SK-N-DZ (cell line): Measurements from ENCODE around the gene KLHL26.

Source experiments
- DNase-seq: peaks from one replicate; pipeline ENCODE4 v3.0.0-alpha.2; 2015; ENCODE audit warnings: low spot score

Gene KLHL26

DNA sequence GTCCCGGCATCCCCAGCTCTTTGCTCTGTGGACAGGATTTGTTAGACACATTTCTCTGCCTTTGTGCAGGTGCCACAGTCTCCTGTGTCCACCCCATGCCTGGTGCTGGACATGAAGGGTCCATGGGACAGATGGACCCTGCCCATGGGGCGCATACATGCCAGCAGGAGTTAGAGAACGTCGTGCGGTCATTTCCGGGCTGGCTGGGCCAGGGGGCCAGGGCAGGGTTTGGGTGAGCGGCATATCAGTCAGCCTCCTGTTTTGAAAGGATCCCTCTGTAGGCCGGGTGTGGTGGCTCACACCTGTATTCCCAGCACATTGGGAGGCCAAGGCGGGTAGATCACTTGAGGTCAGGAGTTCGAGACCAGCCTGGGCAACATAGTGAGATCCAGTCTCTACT is 11.0 kb downstream of the KLHL26 start:
- DNase-seq: no peak

DNA sequence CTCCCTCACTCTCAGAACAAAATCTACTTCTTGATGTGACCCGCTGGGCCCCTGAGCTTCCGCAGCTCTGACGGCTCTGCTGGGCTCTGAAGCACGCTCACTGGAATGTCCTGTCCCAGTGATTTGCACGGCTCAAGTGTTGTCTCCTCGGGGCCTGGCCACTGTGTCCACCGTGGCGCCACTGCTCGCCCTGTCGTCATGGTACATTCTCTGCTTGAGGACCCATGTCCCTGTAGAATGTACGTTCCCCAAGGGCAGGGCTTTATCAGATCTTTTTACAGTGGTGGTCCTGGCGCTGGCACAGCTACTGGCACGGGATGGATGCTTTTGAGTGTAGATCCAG is 12.1 kb downstream of the KLHL26 start:
- no peak for DNase-seq

GRCh38 chr19:18649371-18650020 is 12.7 kb downstream of the KLHL26 start:
- no peak for DNase-seq

- no peak for DNase-seq
Measured at GRCh38 chr19:18650021-18650390, 13.2 kb downstream of the KLHL26 start.

GRCh38 chr19:18650468-18651041 is 13.7 kb downstream of the KLHL26 start:
- DNase-seq: no peak

DNA sequence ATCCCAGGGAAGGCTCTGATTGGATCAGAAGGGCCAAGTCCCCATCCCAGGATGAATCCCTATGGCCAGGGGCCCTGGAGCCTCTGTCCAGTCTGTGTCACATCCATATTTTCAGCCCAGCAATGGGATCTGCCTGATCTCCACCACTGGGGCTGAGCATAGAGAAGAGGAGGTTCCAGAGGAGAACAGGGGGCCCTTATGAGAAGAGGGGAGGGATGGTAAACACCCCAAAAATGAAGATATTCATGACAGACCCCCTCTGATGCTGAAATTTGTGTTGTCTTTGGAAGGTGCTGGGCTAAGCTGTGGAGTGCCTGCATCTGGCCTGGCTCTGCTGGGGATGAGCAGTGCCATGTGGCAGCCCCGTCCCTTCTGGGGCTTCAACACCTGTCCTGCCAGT is 14.5 kb downstream of the KLHL26 start:
- no peak for DNase-seq

DNA sequence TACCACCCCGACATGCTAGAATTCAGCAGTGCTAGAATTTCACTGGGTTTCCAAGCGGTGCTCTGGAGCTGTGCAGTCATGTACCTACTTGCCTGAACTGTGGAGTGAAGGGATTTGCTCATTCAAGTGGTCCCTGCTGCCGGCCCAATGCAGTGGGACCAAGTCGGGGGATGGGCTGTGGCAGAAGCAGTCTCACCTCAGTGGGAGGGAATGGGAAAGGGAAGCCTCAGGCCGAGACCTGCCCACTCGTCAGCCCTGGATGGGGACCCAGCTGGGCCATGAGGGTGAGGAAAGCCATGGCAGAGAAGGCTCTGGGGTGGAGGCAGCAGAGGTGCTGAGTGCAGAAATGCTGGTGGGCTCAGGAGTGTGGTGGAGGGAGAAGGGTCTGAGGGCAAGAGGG is 14.9 kb downstream of the KLHL26 start:
- no peak for DNase-seq

DNA sequence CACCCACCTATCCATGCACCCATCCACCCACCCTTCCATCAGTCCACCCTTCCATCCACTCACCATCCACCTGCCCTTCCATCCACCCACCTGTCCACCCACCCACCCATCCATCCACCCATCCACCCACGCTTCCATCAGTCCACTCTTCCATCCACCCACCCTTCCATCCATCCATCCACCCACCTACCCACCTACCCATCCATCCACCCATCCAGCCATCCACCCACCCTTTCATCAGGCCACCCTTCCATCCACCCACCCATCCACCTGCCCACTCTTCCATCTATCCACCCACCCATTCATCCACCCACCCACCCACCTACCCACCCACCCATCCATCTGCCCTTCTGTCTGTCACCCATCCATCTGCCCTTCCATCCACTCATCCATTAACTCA is 17.0 kb downstream of the KLHL26 start:
- DNase-seq: no peak

- no peak for DNase-seq
Measured at GRCh38 chr19:18654469-18654868, 17.6 kb downstream of the KLHL26 start.

DNA sequence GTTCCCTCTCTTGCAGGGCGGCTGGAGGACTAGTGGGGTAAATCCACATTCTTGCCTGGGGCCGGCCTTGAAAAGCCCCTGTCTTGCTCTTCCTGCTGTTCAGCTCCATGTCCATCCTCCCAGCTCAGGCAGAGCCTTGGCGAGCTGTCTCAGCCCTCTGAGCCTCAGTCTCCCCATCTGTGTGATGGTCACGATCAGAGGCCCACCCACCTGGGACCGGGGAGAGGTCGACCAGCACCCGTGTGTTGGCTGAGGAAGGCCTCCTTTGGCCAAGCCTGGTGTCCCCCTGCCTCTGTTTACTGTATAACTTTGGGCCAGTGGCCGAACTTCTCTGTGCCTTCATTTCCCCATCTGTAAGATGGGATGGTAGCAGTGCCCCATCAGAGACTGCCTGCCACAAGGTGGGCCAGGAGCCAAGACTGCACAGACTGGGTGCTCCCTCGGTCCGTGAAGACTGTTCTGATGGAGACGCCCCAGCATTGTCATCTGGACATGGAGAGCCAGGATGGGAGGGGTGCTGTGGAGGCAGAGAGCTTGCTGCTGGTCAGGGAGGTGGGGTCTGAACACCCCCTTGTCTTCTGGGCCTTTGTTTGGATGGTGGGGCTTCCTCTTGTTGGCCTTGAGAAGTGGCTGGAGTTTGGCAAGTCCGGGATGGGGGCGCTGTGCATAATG is 18.5 kb downstream of the KLHL26 start:
- no peak for DNase-seq

GRCh38 chr19:18656337-18657086 is 19.7 kb downstream of the KLHL26 start:
- DNase-seq: no peak

DNA sequence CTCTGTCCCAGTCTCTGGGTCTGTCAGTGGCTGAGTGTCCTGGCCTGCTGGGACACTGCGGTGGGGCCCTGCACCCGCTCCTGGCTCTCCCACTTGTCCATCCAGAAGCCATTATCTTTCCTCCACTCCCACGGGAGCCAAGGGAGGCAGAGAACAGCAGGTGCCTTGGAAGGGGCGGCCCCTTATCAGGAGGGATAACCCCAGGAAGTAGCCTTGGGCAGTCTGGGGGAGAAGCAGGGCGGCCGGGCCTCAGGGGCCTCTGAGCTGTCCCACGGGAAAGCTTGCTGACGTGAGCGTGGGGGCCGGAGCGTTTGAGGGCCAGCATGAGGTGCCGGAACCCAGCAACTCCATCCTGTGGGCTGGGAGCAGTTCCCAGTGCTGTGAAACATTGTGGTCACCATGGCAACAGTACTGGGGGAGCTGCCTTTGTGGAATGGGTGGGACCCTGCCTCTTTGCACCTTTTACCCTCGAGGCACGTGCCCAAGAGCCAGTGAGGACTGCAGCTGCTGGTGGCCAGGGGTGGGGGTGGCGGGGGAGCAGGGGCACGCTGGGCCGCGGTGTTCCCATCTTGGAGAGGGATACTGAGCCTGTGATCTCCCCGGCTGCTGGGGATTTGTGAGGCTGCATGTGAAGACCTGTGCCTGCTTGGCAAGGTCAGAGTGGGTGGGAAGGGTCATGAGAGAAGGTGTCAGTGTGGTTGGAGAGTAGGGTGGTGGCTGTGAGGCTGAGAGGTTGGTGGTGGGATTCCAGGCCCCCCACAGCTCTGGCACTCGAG is 20.9 kb downstream of the KLHL26 start:
- DNase-seq: no peak

- DNase-seq: no peak
Measured at GRCh38 chr19:18658366-18658855, 21.6 kb downstream of the KLHL26 start.

DNA sequence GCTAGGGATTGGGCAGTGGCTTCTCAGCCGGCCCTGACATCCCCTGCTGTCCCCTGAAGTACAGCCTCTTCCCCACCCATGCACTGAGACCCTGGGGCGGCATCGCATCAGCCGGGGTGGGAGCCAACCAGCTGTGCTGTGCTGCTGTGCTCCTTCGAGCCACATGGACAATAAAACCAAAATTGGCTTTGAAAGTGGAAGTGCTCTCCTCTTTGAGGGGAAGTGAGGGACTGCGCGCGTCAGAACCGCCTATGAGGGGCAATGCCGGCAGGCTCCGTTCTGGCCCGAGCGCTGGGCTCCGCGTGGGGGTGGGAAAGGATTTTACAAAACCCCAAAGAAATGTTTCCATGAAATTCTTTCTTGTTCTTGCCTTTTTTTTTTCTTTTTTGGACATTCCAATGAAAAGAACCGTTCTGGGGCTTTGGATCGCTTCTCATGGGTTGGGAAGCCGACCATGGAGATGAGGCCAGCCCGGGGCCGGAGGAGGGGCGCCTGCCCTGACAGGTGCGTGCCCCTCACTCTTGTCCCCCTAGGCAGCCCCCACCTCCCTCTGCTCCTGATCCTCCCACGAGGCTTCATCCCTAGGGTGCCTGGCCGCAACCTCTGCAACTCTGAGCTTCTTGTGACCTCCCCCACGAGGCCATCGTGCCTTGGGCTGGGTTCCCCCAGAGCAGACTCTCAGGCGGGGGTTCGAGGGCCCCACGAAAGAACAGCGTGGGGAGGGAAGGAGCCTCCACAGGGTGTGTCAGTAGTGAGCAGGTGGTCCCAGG is 22.6 kb downstream of the KLHL26 start:
- DNase-seq: no peak

GRCh38 chr19:18660051-18660910 is 23.5 kb downstream of the KLHL26 start:
- DNase-seq: peak; percentile 47

GRCh38 chr19:18660939-18661670 is 24.3 kb downstream of the KLHL26 start:
- DNase-seq: no peak

DNA sequence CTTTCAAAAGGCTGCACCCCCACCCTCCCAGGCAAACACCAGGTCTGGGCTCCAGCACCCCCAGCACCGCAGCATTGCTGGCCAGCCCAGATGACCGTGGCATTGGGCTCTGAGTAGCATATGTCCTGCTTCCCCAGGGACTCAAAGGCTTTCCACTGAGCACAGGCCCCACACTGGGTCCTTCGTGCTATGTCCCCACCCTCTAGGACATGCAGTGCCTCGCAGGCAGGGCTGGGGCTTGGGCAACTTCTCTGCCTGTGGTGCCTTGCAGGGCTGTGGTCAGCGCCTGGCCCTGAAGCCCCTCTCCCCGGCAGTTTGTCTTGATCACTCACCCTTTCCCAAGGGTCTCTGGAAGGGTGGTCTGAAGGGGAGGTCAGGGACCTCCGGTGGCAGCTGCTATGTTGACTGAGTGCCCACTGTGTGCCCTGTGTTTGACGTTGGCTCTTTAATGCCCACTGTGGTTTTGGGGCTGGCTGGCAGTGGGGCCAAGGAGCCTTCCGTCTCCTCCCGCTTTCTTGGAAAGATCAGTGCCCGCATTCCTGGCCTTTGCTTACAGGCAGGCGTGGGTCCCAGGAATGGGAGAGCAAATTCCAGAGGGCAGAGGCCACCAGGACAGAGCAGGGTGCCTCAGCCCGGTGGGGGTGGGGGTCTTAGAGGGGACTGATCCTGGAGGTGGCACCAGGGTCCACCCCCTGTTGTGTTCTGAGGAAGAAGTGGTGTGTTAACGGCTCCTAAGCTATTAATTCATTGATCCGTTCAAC is 26.3 kb downstream of the KLHL26 start:
- DNase-seq: no peak

DNA sequence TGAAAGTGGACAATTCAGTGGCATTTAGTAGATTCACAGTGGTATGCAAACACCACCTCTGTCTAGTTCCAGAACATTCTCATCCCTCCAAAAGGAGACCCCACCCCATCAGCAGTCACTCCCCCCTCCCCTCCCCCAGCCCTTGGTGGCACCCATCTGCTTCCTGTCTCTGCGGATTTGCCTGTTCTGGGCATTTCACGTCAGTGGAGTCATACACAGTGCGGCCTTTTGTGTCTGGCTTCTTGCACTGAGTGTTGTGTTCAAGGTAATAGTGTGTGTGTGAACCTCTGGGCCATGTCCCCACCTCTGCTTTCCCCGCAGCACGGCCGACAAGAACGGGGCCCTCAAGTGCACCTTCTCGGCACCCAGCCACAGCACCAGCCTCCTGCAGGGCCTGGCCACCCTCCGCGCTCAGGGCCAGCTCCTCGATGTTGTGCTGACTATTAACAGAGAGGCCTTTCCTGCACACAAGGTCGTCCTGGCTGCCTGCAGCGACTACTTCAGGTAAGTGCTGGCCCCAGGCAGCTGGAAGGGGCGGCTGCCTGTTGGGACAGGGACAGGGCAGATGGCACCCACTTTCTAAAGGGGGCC is 27.2 kb downstream of the KLHL26 start:
- no peak for DNase-seq
